Femur (tissue), 1 donor: ENCODE measurements around the gene FKBP15.
"Not testable (repeated sequence)": the region's sequence is repeated elsewhere in the genome, so short reads cannot be mapped to it uniquely, and the experiment has no call there.

Source experiments
- DNase-seq: peaks from one replicate; pipeline ENCODE4 v3.0.0-alpha.2; 2017

FKBP15 gene

DNA sequence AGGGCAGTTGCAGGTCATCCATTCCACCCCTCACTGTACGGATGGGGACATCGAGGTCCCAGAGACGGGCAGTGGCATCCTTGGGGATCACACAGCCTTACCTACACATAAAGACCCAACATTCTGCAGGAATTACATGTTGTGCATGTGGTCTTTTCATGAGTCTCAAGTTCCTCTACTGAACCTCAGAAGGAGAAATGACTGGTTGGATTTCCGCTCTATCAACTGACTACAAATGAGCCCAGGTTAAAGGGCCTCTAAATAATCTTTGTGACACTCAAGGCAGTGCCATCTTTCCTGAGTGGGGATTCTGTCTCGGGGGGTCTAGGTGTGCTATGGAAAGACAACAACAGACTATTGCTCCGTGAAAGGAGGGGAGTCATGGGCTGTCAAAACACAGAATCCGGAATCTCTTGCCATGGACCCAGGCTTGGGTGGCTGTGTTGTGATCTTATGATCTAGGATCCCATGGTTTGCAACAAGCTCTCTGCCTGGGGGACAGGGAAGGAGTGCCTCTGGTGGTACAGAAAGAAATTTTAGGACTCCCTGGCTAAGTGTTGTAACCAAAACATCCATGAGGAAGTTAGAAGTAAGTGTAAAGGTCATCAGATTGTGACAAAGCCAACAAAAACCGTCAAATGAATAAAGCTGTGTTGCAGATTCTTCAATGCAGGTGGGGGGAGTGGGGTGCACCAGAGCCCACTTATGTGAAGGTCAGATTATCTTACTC, 72.1 kb downstream of the FKBP15 start:
- no peak for DNase-seq

DNA sequence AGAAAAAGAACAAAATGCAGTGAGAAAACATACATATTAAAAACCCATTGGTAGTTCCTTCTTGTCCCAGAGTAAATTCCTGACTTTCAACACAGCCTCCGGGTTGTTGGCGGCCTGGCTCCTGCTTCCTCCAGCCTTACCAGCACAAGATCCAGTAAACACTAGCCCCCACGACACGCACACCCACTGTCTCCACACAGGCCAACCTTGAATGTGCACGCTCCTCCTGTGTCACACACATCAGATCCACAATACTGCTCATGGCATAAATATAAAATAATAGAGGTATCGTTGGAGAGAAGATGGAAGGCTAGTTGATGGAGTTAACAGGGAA, 72.7 kb downstream of the FKBP15 start:
- no peak for DNase-seq

DNA sequence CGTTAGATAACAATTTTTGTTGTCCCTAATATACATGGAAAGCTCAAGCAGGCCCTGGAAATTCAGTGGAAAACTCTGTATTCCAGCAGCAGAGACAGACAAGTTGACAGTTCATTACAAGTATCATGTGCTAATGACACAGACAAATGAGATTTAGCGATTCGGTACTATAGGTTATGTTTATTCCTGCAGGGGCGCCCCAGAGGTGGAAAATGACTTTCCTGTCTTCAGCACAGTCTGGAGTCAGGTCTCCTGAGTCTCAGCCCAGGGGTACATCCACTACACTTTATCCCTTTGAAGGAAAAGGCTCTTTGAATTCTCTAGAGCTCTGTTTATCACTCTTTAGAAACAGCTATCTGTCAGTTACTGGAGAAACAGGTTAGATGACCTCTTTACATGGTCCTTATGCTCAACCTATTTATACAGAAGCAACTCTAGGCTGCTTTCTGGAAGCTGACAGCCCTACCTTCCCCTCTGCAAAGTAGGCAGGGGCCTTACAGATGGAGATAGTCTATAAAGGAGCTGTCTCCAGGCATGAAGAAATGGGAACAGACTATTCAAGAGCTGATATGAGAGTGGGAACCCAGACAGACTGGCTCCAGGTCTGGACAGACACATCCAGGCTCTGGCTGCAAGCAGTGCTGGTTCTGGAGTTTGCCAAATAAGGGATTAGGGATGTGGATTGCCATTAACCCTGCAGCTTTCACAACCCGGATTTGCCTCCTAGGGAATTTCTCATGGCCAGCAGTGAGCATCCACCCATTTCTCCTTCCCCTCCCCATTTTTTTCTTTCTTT, 77.4 kb downstream of the FKBP15 start:
- DNase-seq, result no peak

DNA sequence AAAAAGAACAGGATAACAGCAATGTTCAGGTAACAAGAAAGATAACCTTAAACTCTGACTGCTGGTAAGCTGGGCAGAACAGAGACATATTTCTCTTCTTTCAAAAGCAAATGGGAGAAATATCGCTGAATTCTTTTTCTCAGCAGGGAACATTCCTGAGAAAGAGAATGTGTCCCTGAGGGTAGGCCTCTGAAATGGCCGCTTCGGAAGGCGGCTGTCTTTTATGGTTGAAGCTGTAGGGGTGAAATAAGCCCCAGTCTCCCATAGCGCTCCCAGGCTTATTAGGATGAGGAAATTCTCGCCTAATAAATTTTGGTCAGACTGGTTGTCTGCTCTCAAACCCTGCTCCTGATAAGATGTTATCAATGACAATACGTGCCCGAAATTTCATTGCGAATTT, 80.2 kb downstream of the FKBP15 start:
- not testable (repeated sequence) for DNase-seq

DNA sequence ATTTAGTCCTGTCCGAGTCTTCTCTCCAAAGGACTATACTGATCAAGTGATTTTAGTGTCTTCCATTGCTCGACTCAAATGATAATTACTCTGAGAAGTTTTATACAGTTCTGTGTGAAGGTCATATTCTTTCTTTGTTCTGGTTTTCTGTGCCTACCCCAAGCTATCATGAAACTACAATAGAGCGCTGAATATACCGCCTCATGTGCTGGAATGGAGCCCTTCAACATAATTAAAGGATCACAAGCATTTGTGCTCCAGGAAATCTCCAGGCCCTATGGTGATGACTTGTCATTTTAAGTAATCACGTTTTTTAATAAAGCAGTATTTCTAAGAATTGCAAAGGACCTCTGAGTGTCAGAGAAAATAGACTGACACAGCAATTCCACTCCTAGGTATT, 81.1 kb downstream of the FKBP15 start:
- no peak for DNase-seq

DNA sequence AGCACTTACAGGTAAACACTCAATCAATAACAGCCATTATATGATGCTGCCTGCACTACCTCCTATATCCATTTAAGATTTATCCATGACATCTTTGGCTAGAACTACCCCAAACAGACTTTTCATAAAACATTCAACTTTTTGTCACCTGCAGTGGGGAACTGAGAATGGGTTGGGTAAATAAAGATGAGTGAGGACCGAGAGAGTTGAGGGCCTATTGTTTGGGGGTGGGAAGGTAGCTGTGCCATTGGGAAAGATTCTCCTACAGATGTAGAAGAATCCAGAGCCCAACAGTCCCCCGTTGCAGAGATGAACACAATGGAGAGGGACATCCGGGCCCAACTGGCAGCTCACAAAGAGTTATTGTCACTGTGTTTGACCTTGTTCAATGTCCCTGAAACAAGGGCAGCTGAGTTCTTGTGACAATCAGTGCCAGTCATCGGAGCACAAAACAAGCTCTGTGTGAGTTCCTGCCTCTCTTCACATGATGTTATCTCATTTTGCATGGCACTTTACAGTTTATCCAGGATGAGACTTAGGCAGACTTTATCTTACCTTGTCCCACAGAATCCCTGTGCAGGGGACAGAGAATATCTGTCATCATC, 81.8 kb downstream of the FKBP15 start:
- no peak for DNase-seq

DNA sequence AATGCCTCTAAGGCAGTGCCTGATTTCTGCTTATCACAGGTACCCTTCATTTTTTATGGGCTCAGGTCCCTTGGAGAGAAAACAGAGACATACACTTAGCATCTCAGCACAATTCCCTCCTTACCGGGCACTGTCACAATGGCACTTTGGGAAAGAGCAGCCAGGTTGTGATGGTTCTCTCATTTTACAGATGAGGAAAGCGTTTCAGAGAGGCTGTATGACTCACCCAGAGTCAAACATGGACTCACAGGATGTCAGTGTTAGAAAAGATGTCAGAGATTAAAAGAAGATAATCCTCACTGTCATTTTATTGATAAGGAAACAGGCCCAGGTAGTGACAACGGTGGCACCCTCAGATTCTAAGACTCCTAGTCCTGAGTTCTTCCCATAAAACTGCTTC, 82.3 kb downstream of the FKBP15 start:
- no peak for DNase-seq

DNA sequence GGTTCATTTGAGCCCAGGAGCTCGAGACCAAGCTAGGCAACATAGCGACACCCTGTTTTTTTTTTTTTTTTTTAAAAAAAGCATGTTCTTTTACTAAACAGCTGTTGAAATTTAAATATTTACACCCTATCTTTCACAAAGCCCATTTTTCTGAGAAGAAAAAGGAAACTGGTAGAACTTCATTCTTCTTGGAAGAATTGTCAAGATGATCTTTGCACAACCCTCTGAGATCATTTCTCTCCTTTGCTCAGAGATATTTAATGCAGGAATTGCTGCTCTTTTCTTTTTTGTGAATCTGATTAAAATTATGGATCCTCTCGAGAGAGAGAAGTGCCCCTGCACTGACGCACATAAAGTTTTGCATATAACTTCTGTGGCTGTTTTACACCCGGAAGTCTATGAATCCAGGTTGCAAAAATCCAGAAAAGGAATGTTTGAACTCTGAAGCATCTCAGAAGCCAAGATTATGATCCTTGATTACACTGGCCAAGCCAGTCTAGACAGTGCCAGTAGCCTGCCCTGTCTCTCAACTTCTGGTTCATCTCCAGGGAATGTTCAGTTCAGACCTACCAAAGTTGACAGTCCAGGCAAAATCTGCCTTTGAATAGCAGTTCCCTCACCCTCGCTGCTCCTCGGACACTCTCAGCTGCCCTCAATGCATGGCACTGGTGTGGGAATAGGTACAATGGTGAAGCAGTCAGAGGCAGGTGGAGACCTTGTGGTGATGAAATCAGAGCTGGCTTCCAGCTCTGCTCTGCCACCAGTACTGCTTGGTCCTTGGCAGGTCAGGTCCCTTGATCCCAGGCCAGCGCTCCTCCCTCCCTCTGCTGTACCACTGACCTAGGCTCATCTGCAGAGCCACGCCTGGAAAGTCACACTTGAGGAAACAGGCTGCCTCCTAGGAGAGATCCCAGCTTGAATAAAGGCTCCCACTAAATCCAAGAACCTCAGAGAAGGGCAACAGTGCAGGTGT, 83.6 kb downstream of the FKBP15 start:
- no peak for DNase-seq

DNA sequence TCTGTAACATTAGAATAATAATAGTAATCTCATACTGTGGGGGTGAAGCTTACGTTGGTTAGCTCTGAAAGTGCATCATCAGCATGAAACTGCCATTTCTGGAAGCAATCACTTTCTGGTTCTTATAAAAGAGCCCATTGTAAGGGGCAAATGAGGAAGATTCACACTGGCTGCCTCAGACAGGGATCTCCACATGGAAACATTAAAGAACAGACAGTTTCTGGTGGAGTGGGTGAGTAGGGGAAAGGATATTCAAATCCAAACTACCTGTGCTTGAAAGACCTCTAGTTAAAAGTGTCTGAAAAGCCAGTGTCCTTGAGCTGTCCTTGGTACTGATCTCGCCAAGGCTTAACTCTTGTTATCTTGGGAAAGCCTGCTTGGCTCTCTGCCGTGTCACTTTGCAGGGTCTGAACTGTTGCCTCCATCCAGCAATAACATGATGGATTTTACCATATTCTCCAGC, 89.4 kb downstream of the FKBP15 start:
- no peak for DNase-seq

DNA sequence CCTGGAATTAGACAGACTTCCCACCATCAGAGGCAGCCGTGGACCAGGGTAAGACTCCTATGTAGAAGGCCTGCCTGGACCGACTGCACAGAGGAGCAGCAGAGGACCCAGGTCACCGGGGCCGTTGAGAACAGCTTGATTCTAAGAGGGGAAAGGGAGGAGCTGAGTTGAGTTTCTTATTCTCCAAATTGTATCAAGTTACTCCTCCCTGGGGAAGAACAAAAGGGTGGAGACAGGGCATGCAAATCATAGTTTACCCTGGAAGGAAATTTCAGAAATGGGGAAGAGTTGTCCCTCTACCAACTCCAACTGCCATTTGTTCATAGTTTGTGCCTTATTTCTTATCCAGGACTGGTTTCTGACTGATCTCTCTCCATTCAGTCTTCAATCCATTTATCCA, 91.2 kb downstream of the FKBP15 start:
- no peak for DNase-seq

DNA sequence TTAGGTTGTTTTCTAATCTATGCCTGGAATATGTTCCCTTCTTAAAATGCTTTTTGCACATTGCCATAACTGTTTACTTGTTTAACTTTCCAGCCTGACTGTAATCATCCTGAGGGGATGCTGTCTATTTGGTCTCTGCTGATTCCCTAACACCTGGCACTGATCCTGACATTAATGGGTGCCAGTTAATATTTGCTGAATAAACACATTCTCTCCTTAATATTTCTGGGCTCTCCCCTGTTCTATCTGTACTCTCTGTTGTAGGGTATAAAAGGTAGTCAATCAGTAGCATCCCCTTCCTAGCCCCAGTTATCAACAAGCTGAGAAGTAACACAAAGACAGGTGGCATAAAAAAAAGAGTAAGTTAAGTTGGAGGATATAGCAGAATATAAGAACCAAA, 91.6 kb downstream of the FKBP15 start:
- no peak for DNase-seq

DNA sequence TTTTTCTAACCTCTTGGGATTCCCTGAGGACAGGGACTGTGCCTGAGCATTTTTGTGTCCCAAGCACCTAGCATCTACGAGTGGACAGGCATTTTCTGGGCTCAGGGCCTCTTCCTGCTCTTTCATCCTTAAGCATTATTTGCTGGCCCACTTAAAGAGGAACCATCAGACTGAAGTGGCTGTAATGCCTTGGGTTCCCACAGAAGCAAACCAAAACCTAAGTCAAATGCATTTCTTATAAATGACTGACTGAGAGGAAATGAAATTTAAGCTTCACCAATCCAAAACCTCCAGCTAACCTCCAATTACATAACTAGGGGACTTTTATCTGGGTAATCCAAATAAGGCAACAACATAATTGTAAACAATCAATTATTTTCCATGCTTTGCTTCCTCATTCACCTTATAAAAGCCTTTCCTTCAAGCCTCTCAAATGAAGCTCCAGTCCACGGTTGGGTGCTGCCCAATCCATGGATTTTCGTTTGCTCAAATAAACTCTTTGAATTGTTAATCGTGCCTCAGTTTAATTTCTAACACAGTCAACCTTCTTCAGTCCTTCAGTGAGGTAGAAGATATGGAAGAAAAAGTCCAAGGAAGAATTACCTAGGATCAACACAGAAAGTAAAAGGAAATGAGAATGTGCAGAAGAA, 95.6 kb downstream of the FKBP15 start:
- no peak for DNase-seq

DNA sequence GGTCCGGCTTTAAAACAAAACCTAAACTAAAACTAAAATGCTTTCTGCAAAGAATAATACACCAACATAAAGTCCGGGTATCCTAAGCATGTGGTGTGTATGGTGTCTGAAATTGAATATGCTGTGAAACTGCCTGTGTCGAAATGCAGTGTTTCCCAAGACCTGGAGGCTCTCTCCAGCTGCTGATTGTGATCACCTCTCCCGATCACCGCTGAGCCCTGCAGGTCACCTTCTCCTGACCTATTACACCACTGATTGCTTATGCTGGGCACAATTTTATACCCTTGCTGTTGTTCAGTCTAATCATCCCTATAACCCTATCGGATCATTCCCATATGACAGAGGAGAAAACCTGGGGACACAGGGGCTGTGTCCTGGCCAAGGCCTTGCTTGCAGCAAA, 102.2 kb downstream of the FKBP15 start:
- DNase-seq, result not testable (repeated sequence)
